ENCODE results near the gene GALNT18. TPM values are rescaled to one million over a fixed set of nuclear protein-coding genes. Genes with fewer than 3 reads are reported as not detected.
A peak's percentile ranks its signal among the peaks of the same experiment; 100 is the strongest.

Gene GALNT18
- total RNA-seq, 2 experiments from 2014 or later, result not detected

GRCh38 chr11:11243209-11243589 lies 378.6 kb downstream of the GALNT18 start:
- peaks cover 23% of the 10 kb centered on the region for H3K4me1 ChIP-seq (ENCODE audit: insufficient read depth, low read length, poor library complexity, severe bottlenecking)
- ChIA-PET CTCF (ENCODE audit: unreplicated experiment) (no interaction called here), POLR2A (interaction anchor here (0.9 to 2.0 kb wide), 3 partner anchors 9 to 62 kb away, joined by 3 to 7 read pairs (median 3); no protein-coding TSS in a partner anchor)
- no peak overlapping the region for H3K27ac ChIP-seq (ENCODE audit: low read depth, low read length, poor library complexity, severe bottlenecking)
- H3K4me3 ChIP-seq (ENCODE audit: low read depth, low read length, poor library complexity, severe bottlenecking), result no peak overlapping the region
- no TSS peak for BruUV-seq (replicated peaks)
- H3K9me3 ChIP-seq (ENCODE audit: low read length), result no peaks in the 10 kb centered on the region
- no peaks in the 10 kb centered on the region for H3K36me3 ChIP-seq (ENCODE audit: insufficient read depth, low read length)
- 0 out of 2 replicates have a peak overlapping the region, but pooled peaks have one; percentile 56 for H3K4me2 ChIP-seq (ENCODE audit: low read length)
- no peaks in the 10 kb centered on the region for H4K20me1 ChIP-seq (ENCODE audit: insufficient read depth, low read length)
- no peaks in the 10 kb centered on the region for H3K9me2 ChIP-seq (ENCODE audit: insufficient read depth, low read length)
- H3K79me2 ChIP-seq (ENCODE audit: insufficient read depth, low read depth, low read length), result no peaks in the 10 kb centered on the region
- intact Hi-C loops (cut with micrococcal nuclease; ENCODE audit: unreplicated experiment), result no loop called here
- no peak for DNase-seq (ENCODE audit: low spot score)
- peak overlapping the region; percentile 87; the same call in 1 of the 2 replicates for H2AFZ ChIP-seq (ENCODE audit: low read length)
- TF ChIP-seq CTCF (conservative IDR thresholded peaks at IDR 0.05; ENCODE audit: low read length) (no peak), EZH2phosphoT487 (IDR thresholded peaks at IDR 0.05; ENCODE audit: borderline replicate concordance, low read depth, low read length) (no peak)

- H3K79me2 ChIP-seq (ENCODE audit: insufficient read depth, low read depth, low read length), result no peaks in the 10 kb centered on the region
- no peaks in the 10 kb centered on the region for H3K9me2 ChIP-seq (ENCODE audit: insufficient read depth, low read length)
- H3K4me2 ChIP-seq (ENCODE audit: low read length), result no peak overlapping the region
- no peaks in the 10 kb centered on the region for H4K20me1 ChIP-seq (ENCODE audit: insufficient read depth, low read length)
- H3K36me3 ChIP-seq (ENCODE audit: insufficient read depth, low read length), result no peaks in the 10 kb centered on the region
- peaks cover 23% of the 10 kb centered on the region for H3K4me1 ChIP-seq (ENCODE audit: insufficient read depth, low read length, poor library complexity, severe bottlenecking)
- ChIA-PET POLR2A (no interaction called here), CTCF (ENCODE audit: unreplicated experiment) (no interaction called here)
- H3K9me3 ChIP-seq (ENCODE audit: low read length), result no peaks in the 10 kb centered on the region
- intact Hi-C loops (cut with micrococcal nuclease; ENCODE audit: unreplicated experiment), result no loop called here
- TF ChIP-seq CTCF (conservative IDR thresholded peaks at IDR 0.05; ENCODE audit: low read length) (no peak), EZH2phosphoT487 (IDR thresholded peaks at IDR 0.05; ENCODE audit: borderline replicate concordance, low read depth, low read length) (no peak)
- H2AFZ ChIP-seq (ENCODE audit: low read length), result no peak overlapping the region
- no peak overlapping the region for H3K27ac ChIP-seq (ENCODE audit: low read depth, low read length, poor library complexity, severe bottlenecking)
- BruUV-seq (replicated peaks), result no TSS peak
- DNase-seq (ENCODE audit: low spot score), result no peak
- H3K4me3 ChIP-seq (ENCODE audit: low read depth, low read length, poor library complexity, severe bottlenecking), result no peak overlapping the region
Observed at GRCh38 chr11:11241284-11241683, 380.5 kb downstream of the GALNT18 start.

GRCh38 chr11:11239959-11240358 lies 381.8 kb downstream of the GALNT18 start:
- Histone ChIP-seq H3K27ac (ENCODE audit: low read depth, low read length, poor library complexity, severe bottlenecking) (no peak overlapping the region), H3K4me2 (ENCODE audit: low read length) (no peak overlapping the region), H3K79me2 (ENCODE audit: insufficient read depth, low read depth, low read length) (no peaks in the 10 kb centered on the region), H3K9me3 (ENCODE audit: low read length) (no peaks in the 10 kb centered on the region), H2AFZ (ENCODE audit: low read length) (no peak overlapping the region), H4K20me1 (ENCODE audit: insufficient read depth, low read length) (no peaks in the 10 kb centered on the region), H3K9me2 (ENCODE audit: insufficient read depth, low read length) (no peaks in the 10 kb centered on the region), H3K36me3 (ENCODE audit: insufficient read depth, low read length) (no peaks in the 10 kb centered on the region), H3K4me1 (ENCODE audit: insufficient read depth, low read length, poor library complexity, severe bottlenecking) (peaks cover 19% of the 10 kb centered on the region), H3K4me3 (ENCODE audit: low read depth, low read length, poor library complexity, severe bottlenecking) (no peak overlapping the region)
- intact Hi-C loops (cut with micrococcal nuclease; ENCODE audit: unreplicated experiment), result no loop called here
- no peak for TF ChIP-seq CTCF (conservative IDR thresholded peaks at IDR 0.05; ENCODE audit: low read length)
- no peak for TF ChIP-seq EZH2phosphoT487 (IDR thresholded peaks at IDR 0.05; ENCODE audit: borderline replicate concordance, low read depth, low read length)
- no TSS peak for BruUV-seq (replicated peaks)
- no peak for DNase-seq (ENCODE audit: low spot score)
- ChIA-PET CTCF (ENCODE audit: unreplicated experiment) (no interaction called here), POLR2A (interaction anchor here (0.6 kb wide), 1 partner anchor 920 kb away, joined by 4 read pairs; no protein-coding TSS in a partner anchor)

All from OCI-LY7 (cell line).